GM18873 (cell line): ENCODE data around the gene SLC35B2.

Source experiments
- ATAC-seq: cut with Tn5 transposase; IDR thresholded peaks from one replicate; pipeline ENCODE4 v1.9.1; 2021; ENCODE audit warnings: mild to moderate bottlenecking, moderate library complexity, moderate number of reproducible peaks; ENCODE audit not compliant: unreplicated experiment, low FRiP score

Gene SLC35B2

GRCh38 chr6:44286747-44287146, 29.4 kb upstream of the SLC35B2 start:
- ATAC-seq: no peak

GRCh38 chr6:44286285-44286565, 28.9 kb upstream of the SLC35B2 start:
- ATAC-seq: no peak

- no peak for ATAC-seq
Measured at GRCh38 chr6:44285552-44286284, 28.4 kb upstream of the SLC35B2 start.

GRCh38 chr6:44284867-44285266, 27.5 kb upstream of the SLC35B2 start:
- no peak for ATAC-seq

GRCh38 chr6:44284121-44284520, 26.8 kb upstream of the SLC35B2 start:
- no peak for ATAC-seq

GRCh38 chr6:44278774-44279697, 21.7 kb upstream of the SLC35B2 start:
- ATAC-seq: no peak

GRCh38 chr6:44278315-44278714, 21.0 kb upstream of the SLC35B2 start:
- no peak for ATAC-seq

GRCh38 chr6:44277763-44278162, 20.4 kb upstream of the SLC35B2 start:
- ATAC-seq: no peak

GRCh38 chr6:44276667-44277640, 19.6 kb upstream of the SLC35B2 start:
- ATAC-seq: no peak

GRCh38 chr6:44275749-44276648, 18.7 kb upstream of the SLC35B2 start:
- ATAC-seq: no peak

- ATAC-seq: no peak
Measured at GRCh38 chr6:44275271-44275748, 18.0 kb upstream of the SLC35B2 start.

GRCh38 chr6:44273617-44274016, 16.3 kb upstream of the SLC35B2 start:
- ATAC-seq: no peak

GRCh38 chr6:44272999-44273566, 15.8 kb upstream of the SLC35B2 start:
- no peak for ATAC-seq

- no peak for ATAC-seq
Measured at GRCh38 chr6:44272529-44272928, 15.2 kb upstream of the SLC35B2 start.

- ATAC-seq: no peak
Measured at GRCh38 chr6:44271914-44272313, 14.6 kb upstream of the SLC35B2 start.

GRCh38 chr6:44271406-44271723, 14.0 kb upstream of the SLC35B2 start:
- no peak for ATAC-seq

- ATAC-seq: no peak
Measured at GRCh38 chr6:44270526-44271405, 13.4 kb upstream of the SLC35B2 start.

GRCh38 chr6:44269921-44270525, 12.7 kb upstream of the SLC35B2 start, which contains the start of gene TMEM151B:
Gene TMEM151B, plus strand, starts transcription at chr6:44270450. Its CDS starts 293 bp downstream, at chr6:44270743.
- ATAC-seq: no peak
